NCI-H526 treated with DMSO at 0.1 percent for 48 hours (cell line): ENCODE results near the gene EBF4.
"Not testable (repeated sequence)": the region's sequence is repeated elsewhere in the genome, so short reads cannot be mapped to it uniquely, and the experiment has no call there.

Source experiments
- DNase-seq: peaks from one replicate; lab custom pipeline; 2025; lab: John Stamatoyannopoulos, UW

EBF4 gene

DNA sequence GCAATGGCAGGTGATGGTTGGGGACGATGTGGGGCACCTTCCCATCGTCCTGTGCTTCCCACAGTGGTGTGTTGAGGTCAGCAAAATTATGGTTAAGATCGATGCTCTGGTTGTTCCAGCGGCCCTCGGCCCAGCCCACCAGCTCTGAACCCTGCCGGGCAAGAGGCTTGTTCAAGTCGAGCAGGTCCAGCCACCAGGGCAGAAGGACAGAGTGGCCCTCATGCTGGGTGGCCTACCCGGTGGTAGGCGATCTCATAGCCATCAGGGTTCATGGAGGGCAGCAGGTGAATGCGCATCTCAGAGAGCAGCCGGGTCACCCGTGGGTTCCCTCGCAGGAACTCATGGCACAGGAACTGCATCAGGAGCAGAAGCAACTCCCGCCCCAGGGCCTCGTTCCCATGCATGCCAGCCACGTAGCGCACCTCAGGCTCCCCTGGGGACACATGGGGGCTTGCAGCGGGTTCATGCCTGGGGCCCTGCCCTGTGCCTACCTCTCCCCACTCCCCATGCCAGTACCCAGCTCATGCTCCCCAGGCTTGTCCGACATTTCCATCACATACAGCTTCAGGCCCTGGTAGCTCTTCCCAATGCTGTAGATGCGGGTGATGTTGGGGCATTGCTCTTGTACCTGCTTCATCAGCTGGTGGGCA lies 103.6 kb downstream of the EBF4 start:
- DNase-seq: no peak

GRCh38 chr20:2797136-2797983 lies 104.8 kb downstream of the EBF4 start:
- no peak for DNase-seq

- DNase-seq: no peak
Observed at GRCh38 chr20:2798095-2798805, 105.7 kb downstream of the EBF4 start.

GRCh38 chr20:2798814-2799213 lies 106.2 kb downstream of the EBF4 start:
- DNase-seq: no peak

GRCh38 chr20:2799271-2799670 lies 106.7 kb downstream of the EBF4 start:
- DNase-seq: no peak

- DNase-seq: no peak
Observed at GRCh38 chr20:2799688-2800520, 107.3 kb downstream of the EBF4 start.

- no peak for DNase-seq
Observed at GRCh38 chr20:2800521-2801285, 108.1 kb downstream of the EBF4 start, which contains the start of gene CPXM1. Gene CPXM1, minus strand, starts transcription at chr20:2800627. Its CDS starts 55 bp downstream, at chr20:2800572.

- DNase-seq: no peak
Observed at GRCh38 chr20:2801286-2801728, 108.7 kb downstream of the EBF4 start.

- no peak for DNase-seq
Observed at GRCh38 chr20:2804041-2804828, 111.7 kb downstream of the EBF4 start.

- DNase-seq: no peak
Observed at GRCh38 chr20:2804852-2805688, 112.5 kb downstream of the EBF4 start.

DNA sequence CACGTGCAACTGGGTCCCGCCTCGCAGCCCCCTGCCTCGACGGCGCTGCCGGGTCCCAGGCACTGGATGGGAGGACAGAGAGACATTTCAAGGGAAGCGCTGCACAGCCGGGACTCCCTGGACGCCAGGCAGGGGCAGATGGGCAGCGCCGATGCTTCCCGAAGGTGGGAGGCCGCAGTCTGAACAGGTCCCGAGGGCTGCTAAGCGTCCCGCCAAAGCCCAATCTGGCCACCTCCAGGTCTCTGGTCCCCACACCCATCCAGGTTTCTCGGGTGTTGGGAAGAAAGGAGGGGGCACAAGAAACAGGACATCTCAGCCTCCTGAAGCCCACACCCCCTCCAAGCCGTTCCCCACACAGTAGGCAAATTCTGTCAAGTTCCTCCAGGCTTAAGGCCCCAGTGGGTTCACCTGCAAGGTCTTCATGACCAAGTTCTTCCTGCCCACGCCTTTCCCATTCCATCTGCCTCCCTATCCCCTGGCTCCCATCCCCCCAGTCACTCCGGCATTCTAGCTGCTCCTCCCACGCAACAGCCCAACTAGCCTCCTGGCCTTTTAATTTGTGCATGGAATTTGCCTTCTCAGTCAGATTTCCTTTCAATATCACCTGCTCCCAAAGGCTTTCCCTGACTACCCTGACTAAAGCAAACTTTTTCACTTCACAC lies 113.2 kb downstream of the EBF4 start:
- no peak for DNase-seq

GRCh38 chr20:2806351-2806701 lies 113.7 kb downstream of the EBF4 start:
- DNase-seq: no peak

GRCh38 chr20:2807019-2807418 lies 114.4 kb downstream of the EBF4 start:
- DNase-seq: no peak

GRCh38 chr20:2807929-2808328 lies 115.3 kb downstream of the EBF4 start:
- DNase-seq: not testable (repeated sequence)

DNA sequence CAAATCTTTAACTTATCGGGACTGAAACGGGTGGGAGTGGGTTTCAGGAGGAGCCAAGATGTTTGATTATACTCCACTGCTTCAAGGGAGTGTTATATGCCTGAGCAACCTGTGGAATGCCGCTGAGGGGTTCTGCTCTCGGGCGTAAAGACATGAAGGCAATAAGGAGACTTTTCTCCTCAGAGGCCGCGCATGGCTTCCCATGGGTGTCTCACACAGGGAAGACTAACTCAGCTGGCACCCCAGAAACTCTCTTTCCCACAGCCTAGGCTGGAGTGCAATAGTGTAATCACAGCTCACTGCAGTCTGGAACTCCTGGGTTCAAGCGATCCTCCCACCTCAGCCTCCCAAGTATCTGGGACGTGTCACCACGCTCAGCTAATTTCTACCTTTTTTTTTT lies 117.1 kb downstream of the EBF4 start:
- DNase-seq: no peak
